LoVo (cell line): ENCODE measurements around the gene PIPOX.
"Not testable (repeated sequence)": the region's sequence is repeated elsewhere in the genome, so short reads cannot be mapped to it uniquely, and the experiment has no call there.

Experiments used
- DNase-seq: peaks from one replicate; pipeline ENCODE4 v3.0.0-alpha.2; 2016; ENCODE audit warnings: low spot score

PIPOX gene

DNA sequence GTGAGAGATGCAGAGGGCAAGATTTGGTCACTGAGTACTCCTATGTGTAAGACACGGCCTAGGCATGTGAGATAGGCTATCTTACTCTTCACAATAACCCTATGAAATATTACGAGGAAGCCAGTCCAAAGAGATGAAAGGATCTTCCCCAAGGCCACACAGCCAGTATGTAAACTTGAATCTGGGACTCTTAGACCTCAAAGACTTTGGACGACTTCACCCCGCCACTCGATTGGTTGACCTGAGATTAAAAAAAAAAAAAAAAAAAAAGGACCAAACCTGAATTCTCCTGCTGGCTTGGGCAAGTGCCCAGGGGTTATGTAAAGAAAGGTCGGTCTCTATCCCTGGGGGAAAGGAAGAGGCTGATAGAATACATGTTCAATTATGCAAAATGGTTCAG lies 33.1 kb downstream of the PIPOX start:
- DNase-seq, result no peak

DNA sequence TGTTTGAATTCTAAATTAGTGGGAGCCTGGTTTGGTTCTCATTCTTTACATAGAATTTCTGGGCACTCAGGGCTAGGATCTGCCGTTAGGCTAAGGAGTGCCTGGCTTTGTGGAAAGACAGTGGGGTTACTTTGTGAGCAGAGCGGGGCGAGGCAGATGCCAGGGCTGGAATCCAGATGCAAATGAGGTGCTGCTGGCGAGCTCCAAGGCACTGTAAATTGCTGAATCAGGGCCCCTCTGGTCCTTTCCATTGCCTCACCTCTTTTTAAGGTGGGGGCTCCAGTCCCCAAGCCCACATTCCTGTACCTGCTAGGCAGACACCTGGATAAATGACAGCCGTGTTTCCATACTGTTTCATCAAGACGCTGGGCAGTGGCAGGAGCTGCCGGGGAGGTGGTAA lies 33.8 kb downstream of the PIPOX start:
- DNase-seq, result no peak

DNA sequence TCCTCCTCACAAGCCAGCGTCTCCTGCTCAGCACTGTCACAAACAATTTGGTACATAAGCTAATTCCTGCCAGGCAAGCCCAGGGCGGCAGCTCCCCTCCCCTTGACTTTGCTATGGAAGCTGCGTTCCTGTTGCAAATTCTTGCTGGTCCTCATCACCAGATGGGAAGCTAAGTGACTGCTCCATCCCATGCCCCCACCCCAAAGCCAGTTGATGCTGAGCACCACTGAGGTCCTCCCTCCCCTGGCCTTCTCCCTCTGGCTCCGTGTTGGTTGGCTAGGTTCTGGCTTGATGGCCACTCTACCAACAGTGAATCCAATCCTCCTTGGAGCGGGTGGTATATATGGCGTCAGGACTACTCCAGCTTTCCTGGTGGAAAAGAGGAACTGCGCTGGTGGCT lies 34.4 kb downstream of the PIPOX start:
- no peak for DNase-seq

- DNase-seq, result no peak
Measured at GRCh38 chr17:29078183-29079045, 35.5 kb downstream of the PIPOX start.

GRCh38 chr17:29079433-29079832 lies 36.5 kb downstream of the PIPOX start:
- no peak for DNase-seq

- no peak for DNase-seq
Measured at GRCh38 chr17:29079887-29080286, 36.9 kb downstream of the PIPOX start.

DNA sequence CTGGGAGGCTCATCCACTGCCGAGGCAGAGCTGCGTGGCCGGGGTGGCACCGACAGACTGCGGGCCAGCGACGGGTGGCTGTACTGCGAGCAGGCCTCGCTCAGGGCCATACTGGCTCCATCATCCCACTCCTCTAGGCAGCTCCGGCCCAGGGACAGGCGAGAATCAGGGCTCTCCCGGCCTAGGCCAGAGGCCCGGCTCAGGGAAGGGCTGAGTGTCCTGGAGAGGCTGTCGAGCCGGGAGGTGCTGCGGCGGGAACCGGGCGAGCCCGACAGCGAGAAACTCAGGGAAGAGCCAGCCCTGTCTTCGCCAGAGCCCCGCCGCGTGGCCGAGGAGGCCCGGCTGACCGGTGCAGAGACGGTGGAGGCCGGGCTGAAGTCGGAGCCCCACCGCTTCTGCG lies 37.4 kb downstream of the PIPOX start:
- DNase-seq, result no peak

- DNase-seq, result no peak
Measured at GRCh38 chr17:29080965-29081364, 38.0 kb downstream of the PIPOX start.

DNA sequence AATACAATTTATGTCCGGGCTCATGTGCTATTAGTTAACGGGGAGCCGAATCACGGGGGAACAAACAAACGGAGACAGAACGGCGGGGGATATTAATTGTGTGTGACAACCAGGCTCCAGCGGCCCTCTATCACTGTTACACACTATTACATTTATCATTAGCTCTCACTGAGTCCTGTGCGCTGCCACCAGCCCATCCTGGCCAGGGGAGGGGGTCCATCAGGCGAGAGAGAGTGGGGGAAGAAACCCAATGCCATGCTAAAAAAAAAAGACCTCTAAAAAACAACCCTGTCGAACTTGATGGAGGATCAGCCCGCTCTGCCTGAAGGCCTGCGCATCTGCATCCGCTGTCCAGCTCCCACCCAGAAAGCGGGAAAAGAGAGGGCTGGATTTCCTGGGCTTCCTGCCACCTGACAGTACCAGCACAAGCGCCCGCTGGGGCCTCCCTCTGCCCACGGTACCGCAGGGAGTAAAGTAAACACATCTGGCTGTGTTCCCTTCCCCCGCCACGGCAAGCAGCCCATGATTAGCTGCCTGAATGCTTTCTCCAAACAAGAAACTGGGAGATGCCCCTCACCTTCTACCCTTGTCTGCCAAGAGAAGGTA lies 41.7 kb downstream of the PIPOX start:
- no peak for DNase-seq

DNA sequence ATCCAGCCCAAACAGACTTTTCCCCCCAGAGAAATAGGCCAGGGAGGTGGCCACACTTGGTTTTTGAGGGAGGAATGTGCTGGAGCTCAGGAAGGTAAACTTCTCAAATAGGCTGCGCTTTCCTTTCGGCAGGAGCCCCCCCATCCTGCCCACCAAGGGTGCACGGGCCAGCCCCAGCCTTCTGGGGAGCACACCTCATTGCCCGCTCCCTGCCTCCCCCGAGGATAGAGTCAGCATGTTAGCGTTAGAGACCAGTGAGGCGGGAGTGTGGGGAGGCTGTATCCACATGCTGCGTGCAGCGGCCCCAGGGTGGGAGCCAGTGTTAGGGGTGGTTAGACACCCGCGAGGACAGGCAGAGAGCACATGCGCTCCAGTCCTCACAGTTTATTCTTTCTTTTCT lies 42.3 kb downstream of the PIPOX start:
- DNase-seq, result no peak

GRCh38 chr17:29086628-29087332 lies 43.8 kb downstream of the PIPOX start:
- no peak for DNase-seq

DNA sequence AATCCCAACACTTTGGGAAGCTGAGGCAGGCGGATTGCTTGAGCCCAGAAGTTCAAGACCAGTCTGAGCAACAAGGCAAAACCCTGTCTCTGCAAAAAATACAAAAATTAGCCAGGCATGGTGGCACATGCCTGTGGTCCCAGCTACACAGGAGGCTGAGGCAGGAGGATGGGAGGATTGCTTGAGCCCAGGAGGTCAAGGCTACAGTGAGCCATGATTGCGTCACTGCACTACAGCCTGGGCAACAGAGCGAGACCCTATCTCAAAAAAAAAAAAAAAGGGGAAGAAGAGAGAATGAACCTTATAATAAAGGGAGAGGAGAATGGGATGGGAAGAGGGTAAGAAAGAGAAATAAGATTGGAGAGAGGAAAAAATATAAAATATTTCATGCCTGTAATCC lies 45.8 kb downstream of the PIPOX start:
- DNase-seq, result not testable (repeated sequence)

GRCh38 chr17:29089601-29090044 lies 46.7 kb downstream of the PIPOX start:
- DNase-seq, result no peak

DNA sequence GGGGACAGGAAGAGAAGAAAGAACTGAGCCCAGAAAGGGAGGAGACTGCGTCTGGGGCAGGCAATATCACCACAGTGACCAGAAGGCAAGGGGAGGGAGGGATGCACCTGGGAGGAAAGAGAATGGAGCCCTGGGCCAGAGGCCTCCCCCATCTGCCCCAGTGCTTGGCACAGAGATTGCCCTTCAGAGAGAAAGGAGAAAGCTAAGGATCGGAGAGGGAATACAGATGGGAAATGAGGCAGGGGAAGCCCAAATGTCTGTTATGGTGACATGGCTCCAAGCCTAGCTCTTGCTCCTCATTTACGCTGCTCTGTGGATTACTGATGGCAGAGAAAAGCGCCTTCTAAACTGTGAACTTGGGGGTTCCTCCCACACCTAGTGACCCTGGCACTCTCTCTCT lies 47.2 kb downstream of the PIPOX start:
- no peak for DNase-seq

DNA sequence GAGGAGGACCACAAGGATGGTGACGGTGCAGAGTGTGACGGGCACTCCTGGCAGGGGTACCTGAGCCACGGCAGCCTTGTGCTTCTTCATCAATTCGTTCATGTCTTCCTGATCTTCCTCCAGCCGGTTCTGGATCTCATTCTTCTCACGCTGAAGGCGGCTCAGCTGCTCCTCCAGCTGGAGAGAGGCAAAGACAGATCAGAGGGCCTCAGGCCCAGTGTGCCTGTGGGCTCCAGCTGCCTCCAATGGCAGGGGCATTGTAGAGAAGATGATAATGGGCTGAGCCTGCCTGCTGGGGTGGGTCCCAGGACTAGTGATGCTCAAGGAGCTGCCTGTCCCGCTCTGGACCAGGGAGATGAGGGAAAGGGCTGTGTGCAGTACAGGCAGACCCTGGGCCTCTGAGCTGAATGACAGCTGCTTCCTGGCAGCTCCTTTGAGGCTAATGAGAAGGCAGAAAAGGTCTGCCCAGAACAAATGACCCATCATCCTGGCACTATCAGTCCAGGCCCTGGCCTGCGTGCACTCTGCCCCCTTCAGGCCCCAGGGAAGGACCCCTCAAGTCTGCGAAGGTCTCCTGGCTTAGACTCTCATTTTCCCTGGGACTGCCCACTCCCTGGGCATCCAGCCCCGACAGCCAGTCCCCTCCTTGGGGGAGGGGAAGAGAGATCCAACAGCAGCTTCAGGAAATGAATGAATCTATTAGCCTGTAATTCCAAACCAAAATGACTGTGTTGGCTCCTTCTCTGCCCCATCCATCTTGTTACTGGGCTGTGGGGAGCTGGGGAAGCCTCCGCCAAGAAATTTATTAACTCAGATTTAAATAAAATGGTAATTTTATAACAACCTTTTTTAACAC lies 48.0 kb downstream of the PIPOX start:
- DNase-seq, result no peak

DNA sequence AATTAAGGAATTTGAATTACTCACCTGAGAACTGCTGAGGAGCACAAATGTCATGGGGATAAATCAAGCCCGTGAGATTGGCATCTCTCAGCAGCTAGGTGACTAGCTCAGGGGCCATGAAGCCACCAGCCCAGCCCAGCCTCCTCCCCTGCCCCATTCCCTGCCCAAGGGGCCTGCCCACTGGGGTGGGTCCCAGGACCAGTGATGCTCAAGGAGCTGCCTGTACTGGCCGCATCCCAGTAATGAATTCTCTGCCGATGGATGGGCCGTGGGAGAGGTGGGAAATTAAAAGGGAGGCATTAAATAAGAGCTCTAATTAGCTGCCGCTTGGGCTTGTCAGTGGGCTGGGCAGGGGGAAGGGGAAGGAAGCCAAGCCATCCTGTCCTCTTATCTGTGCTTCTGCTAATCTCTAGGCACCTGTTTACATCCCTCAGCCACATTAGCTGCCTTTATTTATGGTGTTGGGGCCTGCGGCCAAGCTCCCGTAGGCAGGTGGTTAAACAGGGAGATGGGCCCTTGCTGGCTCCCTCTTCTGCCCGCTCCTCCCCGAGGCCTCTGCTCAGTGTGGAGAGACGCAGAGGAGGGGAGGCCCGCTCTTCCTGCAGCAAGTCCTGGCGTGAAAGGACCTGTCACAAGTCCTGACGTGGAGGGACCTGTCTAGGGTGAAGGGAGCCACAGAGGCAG lies 48.8 kb downstream of the PIPOX start:
- no peak for DNase-seq

- DNase-seq, result no peak
Measured at GRCh38 chr17:29093090-29093871, 50.3 kb downstream of the PIPOX start.

- DNase-seq, result no peak
Measured at GRCh38 chr17:29094101-29094708, 51.3 kb downstream of the PIPOX start.

DNA sequence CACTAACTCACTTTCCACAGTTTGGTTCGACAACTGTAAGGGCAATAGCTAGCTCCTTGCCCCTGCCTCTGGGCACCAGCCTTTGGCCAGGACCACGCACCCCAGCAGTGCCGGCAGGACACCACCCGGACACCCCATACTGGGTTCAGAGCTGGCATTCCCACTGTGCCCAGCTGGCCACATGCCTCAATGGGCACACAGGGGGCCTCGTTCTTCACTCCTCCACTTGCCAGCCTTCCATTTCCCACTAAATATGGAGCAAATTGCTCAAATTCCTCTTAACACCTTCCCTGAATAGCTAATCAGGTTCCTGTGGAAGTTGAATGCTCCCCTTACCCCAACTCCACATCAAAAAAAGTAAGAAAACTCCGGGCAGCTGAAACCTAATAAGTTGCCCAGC lies 52.5 kb downstream of the PIPOX start:
- DNase-seq, result no peak

DNA sequence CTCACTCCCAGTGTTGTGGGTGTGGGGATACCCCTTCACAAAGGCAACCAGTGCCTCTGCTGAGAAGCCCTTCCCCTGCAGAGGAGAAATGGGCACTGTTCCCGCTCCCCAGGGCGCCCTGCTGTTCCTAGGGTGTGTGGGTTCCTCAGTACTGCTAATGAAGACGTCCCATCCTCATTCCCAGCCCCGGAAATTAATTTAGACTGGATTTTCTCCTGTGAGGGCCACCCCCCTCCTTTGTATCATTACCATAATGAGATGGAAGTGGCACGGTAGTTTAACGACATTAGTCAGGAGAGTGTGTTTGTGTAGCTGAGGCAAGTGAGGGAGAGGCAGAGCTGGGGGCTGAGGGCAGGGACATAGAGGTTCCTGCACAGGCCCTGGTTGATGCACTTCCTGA lies 53.2 kb downstream of the PIPOX start:
- no peak for DNase-seq
